ENCODE results near the gene ZNF343.

Gene ZNF343

GRCh38 chr20:2455771-2456497 is 52.8 kb downstream of the ZNF343 start:
- Histone ChIP-seq H3K4me3 (ENCODE audit: low read depth, low read length) (no peak overlapping the region), H3K4me1 (ENCODE audit: control insufficient read depth, insufficient read depth, low read length, unreplicated experiment) (peaks cover 11% of the 10 kb centered on the region), H3K36me3 (ENCODE audit: insufficient read depth, low read length) (peaks cover 13% of the 10 kb centered on the region), H3K27ac (ENCODE audit: low read depth, low read length) (no peak overlapping the region), H3K27me3 (ENCODE audit: insufficient read depth, low read length) (no peaks in the 10 kb centered on the region), H2AFZ (ENCODE audit: low read length, unreplicated experiment) (no peak overlapping the region), H3K79me2 (ENCODE audit: control insufficient read depth, insufficient read depth, low read length, unreplicated experiment) (no peaks in the 10 kb centered on the region)

- no peak overlapping the region for H2AFZ ChIP-seq (ENCODE audit: low read length, unreplicated experiment)
- H3K4me3 ChIP-seq (ENCODE audit: low read depth, low read length), result no peak overlapping the region
- H3K27ac ChIP-seq (ENCODE audit: low read depth, low read length), result no peak overlapping the region
- H3K79me2 ChIP-seq (ENCODE audit: control insufficient read depth, insufficient read depth, low read length, unreplicated experiment), result no peaks in the 10 kb centered on the region
- no peaks in the 10 kb centered on the region for H3K27me3 ChIP-seq (ENCODE audit: insufficient read depth, low read length)
- peaks cover 21% of the 10 kb centered on the region for H3K4me1 ChIP-seq (ENCODE audit: control insufficient read depth, insufficient read depth, low read length, unreplicated experiment)
- H3K36me3 ChIP-seq (ENCODE audit: insufficient read depth, low read length), result no peaks in the 10 kb centered on the region
Measured at GRCh38 chr20:2453792-2454191, 54.9 kb downstream of the ZNF343 start.

GRCh38 chr20:2451939-2452732 is 56.6 kb downstream of the ZNF343 start:
- H3K4me3 ChIP-seq (ENCODE audit: low read depth, low read length), result no peak overlapping the region
- no peaks in the 10 kb centered on the region for H3K79me2 ChIP-seq (ENCODE audit: control insufficient read depth, insufficient read depth, low read length, unreplicated experiment)
- H3K27ac ChIP-seq (ENCODE audit: low read depth, low read length), result no peak overlapping the region
- H3K27me3 ChIP-seq (ENCODE audit: insufficient read depth, low read length), result no peaks in the 10 kb centered on the region
- no peaks in the 10 kb centered on the region for H3K36me3 ChIP-seq (ENCODE audit: insufficient read depth, low read length)
- H3K4me1 ChIP-seq (ENCODE audit: control insufficient read depth, insufficient read depth, low read length, unreplicated experiment), result peaks cover 21% of the 10 kb centered on the region
- no peak overlapping the region for H2AFZ ChIP-seq (ENCODE audit: low read length, unreplicated experiment)

GRCh38 chr20:2451422-2451821 is 57.3 kb downstream of the ZNF343 start:
- Histone ChIP-seq H3K79me2 (ENCODE audit: control insufficient read depth, insufficient read depth, low read length, unreplicated experiment) (no peaks in the 10 kb centered on the region), H3K4me3 (ENCODE audit: low read depth, low read length) (no peak overlapping the region), H2AFZ (ENCODE audit: low read length, unreplicated experiment) (no peak overlapping the region), H3K27me3 (ENCODE audit: insufficient read depth, low read length) (no peaks in the 10 kb centered on the region), H3K36me3 (ENCODE audit: insufficient read depth, low read length) (no peaks in the 10 kb centered on the region), H3K27ac (ENCODE audit: low read depth, low read length) (no peak overlapping the region), H3K4me1 (ENCODE audit: control insufficient read depth, insufficient read depth, low read length, unreplicated experiment) (peaks cover 21% of the 10 kb centered on the region)

- H2AFZ ChIP-seq (ENCODE audit: low read length, unreplicated experiment), result no peak overlapping the region
- peaks cover 21% of the 10 kb centered on the region for H3K4me1 ChIP-seq (ENCODE audit: control insufficient read depth, insufficient read depth, low read length, unreplicated experiment)
- H3K4me3 ChIP-seq (ENCODE audit: low read depth, low read length), result no peak overlapping the region
- H3K36me3 ChIP-seq (ENCODE audit: insufficient read depth, low read length), result no peaks in the 10 kb centered on the region
- peaks cover 2% of the 10 kb centered on the region; the same call in 1 of the 2 replicates for H3K27me3 ChIP-seq (ENCODE audit: insufficient read depth, low read length)
- no peak overlapping the region for H3K27ac ChIP-seq (ENCODE audit: low read depth, low read length)
- no peaks in the 10 kb centered on the region for H3K79me2 ChIP-seq (ENCODE audit: control insufficient read depth, insufficient read depth, low read length, unreplicated experiment)
Measured at GRCh38 chr20:2449386-2449785, 59.3 kb downstream of the ZNF343 start.

GRCh38 chr20:2446845-2447244 is 61.9 kb downstream of the ZNF343 start:
- Histone ChIP-seq H2AFZ (ENCODE audit: low read length, unreplicated experiment) (no peak overlapping the region), H3K4me1 (ENCODE audit: control insufficient read depth, insufficient read depth, low read length, unreplicated experiment) (peaks cover 15% of the 10 kb centered on the region)

More at GRCh38 chr20:2446845-2447244, 61.9 kb downstream of the ZNF343 start:
- no peaks in the 10 kb centered on the region for H3K79me2 ChIP-seq (ENCODE audit: control insufficient read depth, insufficient read depth, low read length, unreplicated experiment)
- H3K36me3 ChIP-seq (ENCODE audit: insufficient read depth, low read length), result no peaks in the 10 kb centered on the region
- no peak overlapping the region for H3K27ac ChIP-seq (ENCODE audit: low read depth, low read length)
- no peak overlapping the region for H3K4me3 ChIP-seq (ENCODE audit: low read depth, low read length)
- peaks cover 5% of the 10 kb centered on the region; the same call in 1 of the 2 replicates for H3K27me3 ChIP-seq (ENCODE audit: insufficient read depth, low read length)
